ENCODE measurements around the gene COL6A2. TPM values are rescaled to one million over a fixed set of nuclear protein-coding genes. Genes with fewer than 3 reads are reported as not detected.

COL6A2 gene
- total RNA-seq, 4 donors from 2014 or later, result 942 to 1,525 (median 1,202) TPM

GRCh38 chr21:46158666-46159300, 60.9 kb downstream of the COL6A2 start:
- peaks cover 0 to 20% (median 0%) of the 10 kb centered on the region in 4 donors for H3K36me3 ChIP-seq
- peaks cover 0 to 27% (median 2%) of the 10 kb centered on the region in 4 donors for H3K27me3 ChIP-seq
- H3K4me3 ChIP-seq, result no peak overlapping the region
- DNase-seq (ENCODE audit: extremely low spot score), result no peak
- 90% methylated on average over 8 of the region's 10 CpGs for WGBS
- no peak overlapping the region for H3K27ac ChIP-seq (replicated peaks in 1 of 4)
- H3K4me1 ChIP-seq, result peaks cover 0 to 14% (median 4%) of the 10 kb centered on the region in 4 donors
- intact Hi-C loops (cut with DNase I), result no loop called here
- no peaks in the 10 kb centered on the region for H3K9me3 ChIP-seq
- TF ChIP-seq POLR2A (IDR thresholded peaks at IDR 0.05; ENCODE audit: low read depth) (no peak), CTCF (IDR thresholded peaks at IDR 0.05) (no peak), POLR2AphosphoS5 (IDR thresholded peaks at IDR 0.05) (no peak), EP300 (IDR thresholded peaks at IDR 0.05) (no peak)

- intact Hi-C loops (cut with DNase I), result no loop called here
- Histone ChIP-seq H3K27me3 (peaks cover 0 to 33% (median 2%) of the 10 kb centered on the region in 4 donors), H3K4me3 (no peak overlapping the region), H3K27ac (replicated peaks in 1 of 4) (no peak overlapping the region), H3K36me3 (peaks cover 0 to 20% (median 0%) of the 10 kb centered on the region in 4 donors), H3K4me1 (peaks cover 0 to 14% (median 0%) of the 10 kb centered on the region in 4 donors), H3K9me3 (no peaks in the 10 kb centered on the region)
- TF ChIP-seq POLR2AphosphoS5 (IDR thresholded peaks at IDR 0.05) (no peak), POLR2A (IDR thresholded peaks at IDR 0.05; ENCODE audit: low read depth) (no peak), EP300 (IDR thresholded peaks at IDR 0.05) (no peak), CTCF (IDR thresholded peaks at IDR 0.05) (no peak)
- DNase-seq (ENCODE audit: extremely low spot score), result no peak
- over 99% methylated on average over 12 of the region's 12 CpGs for WGBS
Observed at GRCh38 chr21:46159390-46159789, 61.5 kb downstream of the COL6A2 start.

GRCh38 chr21:46159841-46160656, 62.1 kb downstream of the COL6A2 start:
- no peak for TF ChIP-seq EP300 (IDR thresholded peaks at IDR 0.05)
- TF ChIP-seq POLR2AphosphoS5 (IDR thresholded peaks at IDR 0.05), result no peak
- TF ChIP-seq CTCF (IDR thresholded peaks at IDR 0.05), result no peak
- no peak for TF ChIP-seq POLR2A (IDR thresholded peaks at IDR 0.05; ENCODE audit: low read depth)
- Histone ChIP-seq H3K9me3 (no peaks in the 10 kb centered on the region), H3K27ac (replicated peaks in 1 of 4) (no peak overlapping the region), H3K36me3 (peaks cover 0 to 20% (median 0%) of the 10 kb centered on the region in 4 donors), H3K4me3 (no peak overlapping the region), H3K4me1 (peaks cover 0 to 14% (median 0%) of the 10 kb centered on the region in 4 donors), H3K27me3 (peaks cover 0 to 38% (median 2%) of the 10 kb centered on the region in 4 donors)
- intact Hi-C loops (cut with DNase I), result no loop called here
- DNase-seq (ENCODE audit: extremely low spot score), result no peak
- 94% methylated on average over 25 of the region's 32 CpGs for WGBS

GRCh38 chr21:46160657-46160906, 62.7 kb downstream of the COL6A2 start:
- WGBS, result 92% methylated on average over 20 of the region's 22 CpGs
- intact Hi-C loops (cut with DNase I), result no loop called here
- Histone ChIP-seq H3K4me1 (peaks cover 0 to 14% (median 0%) of the 10 kb centered on the region in 4 donors), H3K27ac (replicated peaks in 1 of 4) (no peak overlapping the region), H3K9me3 (no peaks in the 10 kb centered on the region), H3K4me3 (no peak overlapping the region), H3K36me3 (peaks cover 0 to 20% (median 0%) of the 10 kb centered on the region in 4 donors), H3K27me3 (peaks cover 0 to 41% (median 2%) of the 10 kb centered on the region in 4 donors)
- no peak for DNase-seq (ENCODE audit: extremely low spot score)
- no peak for TF ChIP-seq CTCF (IDR thresholded peaks at IDR 0.05)
- TF ChIP-seq EP300 (IDR thresholded peaks at IDR 0.05), result no peak
- TF ChIP-seq POLR2A (IDR thresholded peaks at IDR 0.05; ENCODE audit: low read depth), result no peak
- TF ChIP-seq POLR2AphosphoS5 (IDR thresholded peaks at IDR 0.05), result no peak

All from esophagus muscularis mucosa (tissue), 4 donors.